OCI-LY7 (cell line): ENCODE measurements around the gene MAP4. TPM values are rescaled to one million over a fixed set of nuclear protein-coding genes. Genes with fewer than 3 reads are reported as not detected.

Source experiments
- BruUV-seq: library from RNA; stranded (reverse); fragments of 400-500 nt; replicated peaks from 2 replicates; lab custom pipeline; 2021; lab: Mats Ljungman, UMichigan
- CTCF ChIA-PET: fragments of 300-600 bp; sonication (Branson Sonifier 250); formaldehyde crosslinking; loops from one replicate; lab custom pipeline; 2022; ENCODE audit warnings: antibody characterized with exemption; ENCODE audit not compliant: unreplicated experiment; lab: Charles Lee
- POLR2A ChIA-PET: fragments of 300-600 bp; sonication (Branson Sonifier 250); formaldehyde crosslinking; loops from one replicate; lab custom pipeline; 2022; ENCODE audit warnings: antibody characterized with exemption; lab: Charles Lee
- DNase-seq: peaks from one replicate; pipeline ENCODE4 v3.0.0-alpha.2; 2015; ENCODE audit warnings: low spot score
- H2AFZ ChIP-seq: fragments of 200-600 bp; sonication (generic), shearing (Covaris generic); 2 replicates; pipeline ENCODE4 v1.6.1; 2014; ENCODE audit warnings: mild to moderate bottlenecking, antibody characterized with exemption, low read length, moderate library complexity
- H3K27ac ChIP-seq: fragments of 200-600 bp; sonication (generic); 2 replicates; pipeline ENCODE4 v1.5.1; 2014; ENCODE audit warnings: mixed run types, low read depth, mild to moderate bottlenecking, moderate library complexity, low read length, inconsistent platforms; ENCODE audit not compliant: poor library complexity, severe bottlenecking
- H3K36me3 ChIP-seq: fragments of 200-600 bp; sonication (generic); 2 replicates; pipeline ENCODE4 v1.6.1; 2014; ENCODE audit warnings: mild to moderate bottlenecking, antibody characterized with exemption, low read length, moderate library complexity, mixed read lengths; ENCODE audit not compliant: insufficient read depth
- H3K4me1 ChIP-seq: fragments of 200-600 bp; sonication (generic); 2 replicates; pipeline ENCODE4 v1.5.1; 2014; ENCODE audit warnings: mild to moderate bottlenecking, low read length; ENCODE audit not compliant: insufficient read depth, poor library complexity, severe bottlenecking
- H3K4me2 ChIP-seq: fragments of 200-600 bp; sonication (generic); 2 replicates; pipeline ENCODE4 v1.6.1; 2014; ENCODE audit warnings: mild to moderate bottlenecking, low read length
- H3K4me3 ChIP-seq: fragments of 200-600 bp; sonication (generic); 2 replicates; pipeline ENCODE4 v1.5.1; 2014; ENCODE audit warnings: mild to moderate bottlenecking, low read depth, low read length; ENCODE audit not compliant: poor library complexity, severe bottlenecking
- H3K79me2 ChIP-seq: fragments of 200-600 bp; sonication (generic); 2 replicates; pipeline ENCODE4 v1.6.1; 2016; ENCODE audit warnings: low read depth, mild to moderate bottlenecking, low read length, moderate library complexity, mixed read lengths; ENCODE audit not compliant: insufficient read depth
- H3K9me2 ChIP-seq: fragments of 200-600 bp; sonication (generic); 2 replicates; pipeline ENCODE4 v1.6.1; 2016; ENCODE audit warnings: mild to moderate bottlenecking, low read length, mixed read lengths; ENCODE audit not compliant: insufficient read depth
- H3K9me3 ChIP-seq: fragments of 200-600 bp; sonication (generic); 2 replicates; pipeline ENCODE4 v1.6.1; 2014; ENCODE audit warnings: mild to moderate bottlenecking, mixed run types, low read length, mixed read lengths
- H4K20me1 ChIP-seq: fragments of 200-600 bp; sonication (generic); 2 replicates; pipeline ENCODE4 v1.6.1; 2014; ENCODE audit warnings: mild to moderate bottlenecking, antibody characterized with exemption, low read length, moderate library complexity, mixed read lengths; ENCODE audit not compliant: insufficient read depth
- EZH2phosphoT487 ChIP-seq: fragments of 200-600 bp; sonication (generic); IDR thresholded peaks from 2 replicates; pipeline ENCODE4 v1.6.1; 2018; ENCODE audit warnings: low read depth, borderline replicate concordance, mild to moderate bottlenecking, mixed run types, antibody characterized with exemption, low read length, moderate library complexity, mixed read lengths
- intact Hi-C: fragments of 100-400 bp; cut with micrococcal nuclease; formaldehyde crosslinking; loops from one replicate; pipeline ENCODE4 v1.10.0; 2022; ENCODE audit not compliant: unreplicated experiment
- total RNA-seq, 2 experiments: library from RNA; depleted of rRNA in 1 of 2; stranded (reverse); fragments of >200 nt in 1 of 2; shearing (Covaris generic) in 1 of 2; gene quantifications; 2 replicates each; pipeline ENCODE4 v1.2.3, GENCODE V29; 2014 to 2022
- TF ChIP-seq, protein P1 (sequence below): fragments of 200-600 bp; sonication (generic); conservative IDR thresholded peaks from 2 replicates; pipeline ENCODE4 v1.5.1; 2014; ENCODE audit warnings: mild to moderate bottlenecking, antibody characterized with exemption, low read length, moderate library complexity, mixed read lengths

Gene MAP4
- total RNA-seq, 2 experiments from 2014 or later: 26.1 to 78.4 TPM

DNA sequence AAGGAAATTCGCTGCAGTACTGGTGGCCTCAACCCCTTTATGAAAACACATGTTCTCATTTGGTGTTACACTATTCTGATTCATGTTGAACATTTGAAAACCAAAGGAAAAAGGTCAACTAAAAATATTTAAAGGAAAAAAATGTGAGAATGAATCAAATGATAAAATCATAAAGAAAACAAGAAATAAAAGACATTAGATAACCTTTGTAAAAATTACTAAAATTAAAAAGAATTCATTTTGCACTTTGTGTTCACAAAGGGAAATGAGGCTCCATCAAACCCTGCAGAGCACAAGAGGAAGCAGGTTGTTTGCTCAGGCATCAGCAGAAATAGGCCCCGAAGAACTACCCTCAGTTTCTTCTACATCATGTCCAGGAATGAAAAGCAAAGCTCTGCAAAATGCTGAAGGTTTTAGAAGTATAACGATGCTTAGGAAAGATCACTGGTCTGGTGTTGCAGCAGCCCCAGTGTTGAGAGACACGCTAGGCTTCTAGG, 41.2 kb downstream of the MAP4 start:
- no peak for TF ChIP-seq EZH2phosphoT487
- TF ChIP-seq, protein P1, sequence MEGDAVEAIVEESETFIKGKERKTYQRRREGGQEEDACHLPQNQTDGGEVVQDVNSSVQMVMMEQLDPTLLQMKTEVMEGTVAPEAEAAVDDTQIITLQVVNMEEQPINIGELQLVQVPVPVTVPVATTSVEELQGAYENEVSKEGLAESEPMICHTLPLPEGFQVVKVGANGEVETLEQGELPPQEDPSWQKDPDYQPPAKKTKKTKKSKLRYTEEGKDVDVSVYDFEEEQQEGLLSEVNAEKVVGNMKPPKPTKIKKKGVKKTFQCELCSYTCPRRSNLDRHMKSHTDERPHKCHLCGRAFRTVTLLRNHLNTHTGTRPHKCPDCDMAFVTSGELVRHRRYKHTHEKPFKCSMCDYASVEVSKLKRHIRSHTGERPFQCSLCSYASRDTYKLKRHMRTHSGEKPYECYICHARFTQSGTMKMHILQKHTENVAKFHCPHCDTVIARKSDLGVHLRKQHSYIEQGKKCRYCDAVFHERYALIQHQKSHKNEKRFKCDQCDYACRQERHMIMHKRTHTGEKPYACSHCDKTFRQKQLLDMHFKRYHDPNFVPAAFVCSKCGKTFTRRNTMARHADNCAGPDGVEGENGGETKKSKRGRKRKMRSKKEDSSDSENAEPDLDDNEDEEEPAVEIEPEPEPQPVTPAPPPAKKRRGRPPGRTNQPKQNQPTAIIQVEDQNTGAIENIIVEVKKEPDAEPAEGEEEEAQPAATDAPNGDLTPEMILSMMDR: no peak
- ChIA-PET CTCF (interaction anchor here (0.9 kb wide), 1 partner anchor 15 kb away, joined by 3 read pairs; no protein-coding TSS in a partner anchor), POLR2A (interaction anchor here (0.6 kb wide), 1 partner anchor 352 kb away, joined by 8 read pairs; no protein-coding TSS in a partner anchor)
- Histone ChIP-seq H3K4me3 (no peak overlapping the region), H3K9me2 (no peaks in the 10 kb centered on the region), H3K79me2 (no peaks in the 10 kb centered on the region), H4K20me1 (no peaks in the 10 kb centered on the region), H3K27ac (no peak overlapping the region), H3K4me2 (peak overlapping the region; percentile 41; the same call in 1 of the 2 replicates), H3K4me1 (peaks cover 23% of the 10 kb centered on the region), H3K9me3 (no peaks in the 10 kb centered on the region), H2AFZ (peak overlapping the region; percentile 12; the same call in 1 of the 2 replicates), H3K36me3 (no peaks in the 10 kb centered on the region)
- intact Hi-C loops: no loop called here
- BruUV-seq: no TSS peak
- DNase-seq: peak; percentile 7

DNA sequence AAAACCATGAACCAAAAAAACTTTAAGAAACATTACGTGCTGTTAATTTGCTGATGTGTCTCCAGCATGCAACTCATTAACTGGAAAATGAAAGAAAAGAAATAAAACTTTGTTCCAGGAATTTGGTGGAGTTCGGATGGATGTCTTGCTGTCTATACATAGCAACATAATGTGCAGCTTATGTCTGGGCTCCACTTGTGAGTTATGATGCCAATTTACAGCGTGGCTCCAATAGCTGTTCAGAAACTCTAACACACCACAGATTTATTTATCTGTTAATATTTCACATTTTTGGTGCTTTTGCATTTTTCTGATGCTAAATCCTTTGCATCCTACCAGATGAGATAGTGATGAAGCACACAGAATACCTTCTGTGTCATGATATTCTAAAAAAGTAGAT, 45.1 kb downstream of the MAP4 start:
- DNase-seq: no peak
- Histone ChIP-seq H2AFZ (no peak overlapping the region), H3K4me3 (no peak overlapping the region), H3K9me2 (no peaks in the 10 kb centered on the region), H4K20me1 (no peaks in the 10 kb centered on the region), H3K36me3 (no peaks in the 10 kb centered on the region), H3K4me2 (no peak overlapping the region), H3K27ac (no peak overlapping the region), H3K9me3 (no peaks in the 10 kb centered on the region), H3K79me2 (no peaks in the 10 kb centered on the region), H3K4me1 (peaks cover 14% of the 10 kb centered on the region)
- TF ChIP-seq EZH2phosphoT487: no peak
- TF ChIP-seq, protein P1: no peak
- CTCF ChIA-PET: no interaction called here
- intact Hi-C loops: no loop called here
- POLR2A ChIA-PET: interaction anchor here (0.8 to 1.0 kb wide), 3 partner anchors 9 to 99 kb away, joined by 3 to 4 read pairs (median 3); no protein-coding TSS in a partner anchor
- BruUV-seq: no TSS peak

DNA sequence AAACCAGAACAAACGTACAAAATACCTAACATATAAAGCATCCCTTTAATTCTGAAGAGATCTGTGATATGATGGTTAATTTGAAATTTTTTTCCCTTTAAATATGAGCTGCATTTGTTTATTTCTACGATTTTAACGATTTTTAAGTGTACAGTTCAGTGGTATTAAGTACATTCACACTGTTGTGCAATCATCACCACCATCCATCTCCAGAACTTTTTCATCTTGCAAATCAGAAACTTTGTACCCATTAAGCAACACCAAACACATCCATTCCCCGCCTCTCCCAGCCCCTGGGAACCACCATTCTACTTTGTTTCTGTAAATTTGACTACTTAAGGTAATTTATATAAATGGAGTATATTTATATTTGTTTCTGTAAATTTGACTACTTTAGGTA, 51.5 kb downstream of the MAP4 start:
- intact Hi-C loops: no loop called here
- no peaks in the 10 kb centered on the region for H3K36me3 ChIP-seq
- BruUV-seq: no TSS peak
- no peaks in the 10 kb centered on the region for H3K79me2 ChIP-seq
- TF ChIP-seq EZH2phosphoT487: no peak
- TF ChIP-seq, protein P1: no peak
- no peak overlapping the region for H3K4me3 ChIP-seq
- no peaks in the 10 kb centered on the region for H3K9me3 ChIP-seq
- H2AFZ ChIP-seq: no peak overlapping the region
- ChIA-PET POLR2A (interaction anchor here (1.0 kb wide), 1 partner anchor 134 kb away, joined by 3 read pairs; no protein-coding TSS in a partner anchor), CTCF (no interaction called here)
- H3K27ac ChIP-seq: no peak overlapping the region
- H3K9me2 ChIP-seq: no peaks in the 10 kb centered on the region
- peaks cover 11% of the 10 kb centered on the region for H3K4me1 ChIP-seq
- H4K20me1 ChIP-seq: no peaks in the 10 kb centered on the region
- no peak for DNase-seq
- H3K4me2 ChIP-seq: no peak overlapping the region
